Psoas muscle (tissue), 8 donors: ENCODE data around the gene ZMIZ1. TPM values are rescaled to one million over a fixed set of nuclear protein-coding genes. Genes with fewer than 3 reads are reported as not detected.

ENCODE experiments used
- ATAC-seq, 4 donors: fragments of 200-7000 bp; cut with Tn5 transposase; one replicate each; pipeline ENCODE4 v1.9.1; 2020; ENCODE audit warnings: moderate library complexity in 3 of 4, mild to moderate bottlenecking in 2 of 4
- DNase-seq, 2 donors: peaks; one replicate each; pipeline ENCODE4 v3.0.0-alpha.2; 2020
- H3K27ac ChIP-seq: fragments of 200-600 bp; one replicate; pipeline ENCODE4 v1.8.0; 2022
- H3K27me3 ChIP-seq, 3 donors: fragments of 200-600 bp in 1 of 3; one replicate each; pipeline versions ENCODE4 v1.6.1 to v1.8.0; 2013 to 2022; ENCODE audit warnings: low read length in 2 of 3, mild to moderate bottlenecking in 2 of 3, moderate library complexity in 1 of 3; ENCODE audit not compliant: insufficient read depth in 3 of 3
- H3K36me3 ChIP-seq, 2 donors: fragments of 200-600 bp in 1 of 2; one replicate each; pipeline versions ENCODE4 v1.6.1 to v1.8.0; 2013 to 2022; ENCODE audit warnings: low read depth in 1 of 2, mild to moderate bottlenecking in 1 of 2, moderate library complexity in 1 of 2; ENCODE audit not compliant: insufficient read depth in 1 of 2
- H3K4me1 ChIP-seq: fragments of 200-600 bp; one replicate; pipeline ENCODE4 v1.8.0; 2022
- H3K4me3 ChIP-seq: fragments of 200-600 bp; one replicate; pipeline ENCODE4 v1.8.0; 2022; ENCODE audit warnings: mild to moderate bottlenecking
- H3K9me3 ChIP-seq: fragments of 200-600 bp; one replicate; pipeline ENCODE4 v1.8.0; 2022
- CTCF ChIP-seq: fragments of 200-600 bp; IDR thresholded peaks from one replicate; pipeline ENCODE4 v1.8.0; 2022; ENCODE audit warnings: antibody characterized with exemption
- WGBS, 3 donors: extraction: QIAGEN DNeasy Blood & Tissue Kit; methylation state at CpG; one replicate each; pipeline versions ENCODE4 v1.1.6 to v1.1.7; 2013; 5-methylcytosine and 5-hydroxymethylcytosine counted together
- intact Hi-C, 2 donors: fragments of 100-400 bp; cut with DNase I; formaldehyde crosslinking; loops; one replicate each; pipeline versions ENCODE4 v1.11.0 to v1.14.2; 2022
- polyA plus RNA-seq, 3 donors: library from polyadenylated mRNA; stranded (reverse); fragments of 200-250 nt; gene quantifications; one replicate each; pipeline ENCODE4 v1.2.3, GENCODE V29; 2013
- total RNA-seq, 4 donors: library from RNA; stranded (reverse); fragmentation: NEBNext Ultra II Directional in 2 of 4; extraction: Animal tissue kit (Norgen Biotek cat#: 25700) in 2 of 4; gene quantifications; one replicate each; pipeline versions ENCODE4 v1.2.1 to v1.2.4, GENCODE V29; 2021 to 2023
- donor health status: healthy with polysubstance abuse.
- donor health status: DM: no; HTN: no; CAD: no; lungs with moderate emphysema.
- donor health status: Bipolar disorder and iron deficiency.
- donor health status: healthy.
- donor health status: DM: yes; HTN: yes; CAD: no.
- donor health status: DM: no; HTN: no; CAD: no.
- donor health status: DM: no; HTN: no; CAD: no.
- donor health status: DM: yes; HTN: yes; CAD: no.

The ZMIZ1 gene
- total and polyA plus RNA-seq, 7 donors: 10.4 to 37.6 (median 30.0) TPM

- H3K4me1 ChIP-seq: peaks cover 18% of the 10 kb centered on the region
- no peak for TF ChIP-seq CTCF
- no peak overlapping the region for H3K27ac ChIP-seq
- intact Hi-C loops: no loop called here
- WGBS, 3 donors: 91 to 93% (median 91%) methylated on average over 21 of the region's 21 CpGs
- H3K27me3 ChIP-seq: no peaks in the 10 kb centered on the region
- ATAC-seq (no peak), DNase-seq (no peak)
- H3K4me3 ChIP-seq: no peak overlapping the region
- peaks cover 3 to 67% of the 10 kb centered on the region in 2 donors for H3K36me3 ChIP-seq
- H3K9me3 ChIP-seq: no peaks in the 10 kb centered on the region
Observed at GRCh38 chr10:79350407-79351154, 281.8 kb downstream of the ZMIZ1 start.

GRCh38 chr10:79351332-79351731, 282.6 kb downstream of the ZMIZ1 start:
- H3K9me3 ChIP-seq: no peaks in the 10 kb centered on the region
- no peaks in the 10 kb centered on the region for H3K27me3 ChIP-seq
- peaks cover 5 to 74% of the 10 kb centered on the region in 2 donors for H3K36me3 ChIP-seq
- 91 to 95% (median 95%) methylated on average over 13 of the region's 13 CpGs for WGBS, 3 donors
- no peak for ATAC-seq
- intact Hi-C loops: no loop called here
- no peak overlapping the region for H3K27ac ChIP-seq
- H3K4me3 ChIP-seq: no peak overlapping the region
- no peak for TF ChIP-seq CTCF
- DNase-seq: no peak
- peaks cover 18% of the 10 kb centered on the region for H3K4me1 ChIP-seq

GRCh38 chr10:79352035-79352877, 283.5 kb downstream of the ZMIZ1 start:
- no peak overlapping the region for H3K27ac ChIP-seq
- TF ChIP-seq CTCF: no peak
- no peak overlapping the region for H3K4me3 ChIP-seq
- peaks cover 5 to 76% of the 10 kb centered on the region in 2 donors for H3K36me3 ChIP-seq
- peaks cover 15% of the 10 kb centered on the region for H3K4me1 ChIP-seq
- ATAC-seq (no peak), DNase-seq (no peak)
- intact Hi-C loops: no loop called here
- 91 to 93% (median 91%) methylated on average over 11 of the region's 11 CpGs for WGBS, 3 donors
- no peaks in the 10 kb centered on the region for H3K27me3 ChIP-seq
- no peaks in the 10 kb centered on the region for H3K9me3 ChIP-seq

- Histone ChIP-seq H3K36me3 (peaks cover 5 to 76% of the 10 kb centered on the region in 2 donors), H3K4me3 (no peak overlapping the region), H3K27ac (no peak overlapping the region), H3K4me1 (peaks cover 16% of the 10 kb centered on the region), H3K27me3 (no peaks in the 10 kb centered on the region), H3K9me3 (no peaks in the 10 kb centered on the region)
- no peak for TF ChIP-seq CTCF
- intact Hi-C loops: no loop called here
- 80 to 87% (median 80%) methylated on average over 8 of the region's 8 CpGs for WGBS, 3 donors
- DNase-seq (peak in 1 of 2 donors; percentile 51), ATAC-seq (peak in 3 of 4 donors; percentile 17 to 40 (median 21))
Observed at GRCh38 chr10:79353000-79353406, 284.2 kb downstream of the ZMIZ1 start.
